Central memory CD8-positive, alpha-beta T cell (primary cell): ENCODE data around the gene GPR179.
A peak's percentile ranks its signal among the peaks of the same experiment; 100 is the strongest.

Source experiments
- ATAC-seq: fragments of 150-1000 bp; cut with Tn5 transposase; replicated peaks from 2 replicates; pipeline ENCODE4 v1.10.0; 2022; ENCODE audit warnings: mild to moderate bottlenecking, moderate FRiP score, moderate number of reproducible peaks; ENCODE audit not compliant: poor library complexity, severe bottlenecking; ENCODE audit errors: extremely low read depth
- DNase-seq, 2 donors: peaks; one replicate each; pipeline ENCODE4 v3.0.0; 2021; ENCODE audit warnings: low spot score in 2 of 2
- H3K27ac Mint-ChIP-seq: one replicate; pipeline ENCODE4 v1.8.0; 2022; ENCODE audit warnings: low read depth, mild to moderate bottlenecking, moderate library complexity, mixed read lengths
- H3K27me3 Mint-ChIP-seq: one replicate; pipeline ENCODE4 v1.8.0; 2022; ENCODE audit warnings: mixed read lengths
- H3K36me3 Mint-ChIP-seq: one replicate; pipeline ENCODE4 v1.8.0; 2022; ENCODE audit warnings: mild to moderate bottlenecking, moderate library complexity, mixed read lengths; ENCODE audit not compliant: insufficient read depth
- H3K4me1 Mint-ChIP-seq: one replicate; pipeline ENCODE4 v1.8.0; 2022; ENCODE audit warnings: mixed read lengths
- H3K4me3 Mint-ChIP-seq: one replicate; pipeline ENCODE4 v1.8.0; 2022; ENCODE audit warnings: mild to moderate bottlenecking, moderate library complexity, mixed read lengths
- H3K9me3 Mint-ChIP-seq: one replicate; pipeline ENCODE4 v1.8.0; 2022; ENCODE audit warnings: mixed read lengths

GPR179 gene

GRCh38 chr17:38343608-38344419 lies at the start of gene GPR179:
TSS of gene GPR179 (minus strand) at chr17:38343956. CDS start at chr17:38343789, 167 bp downstream.
- peaks cover under 1% of the 10 kb centered on the region for H3K4me1 Mint-ChIP-seq
- no peaks in the 10 kb centered on the region for H3K9me3 Mint-ChIP-seq
- DNase-seq (no peak), ATAC-seq (no peak)
- H3K36me3 Mint-ChIP-seq = no peaks in the 10 kb centered on the region
- peaks cover 17% of the 10 kb centered on the region for H3K27me3 Mint-ChIP-seq
- H3K4me3 Mint-ChIP-seq = no peak within 1 kb of the TSS
- no peak within 1 kb of the TSS for H3K27ac Mint-ChIP-seq

DNA sequence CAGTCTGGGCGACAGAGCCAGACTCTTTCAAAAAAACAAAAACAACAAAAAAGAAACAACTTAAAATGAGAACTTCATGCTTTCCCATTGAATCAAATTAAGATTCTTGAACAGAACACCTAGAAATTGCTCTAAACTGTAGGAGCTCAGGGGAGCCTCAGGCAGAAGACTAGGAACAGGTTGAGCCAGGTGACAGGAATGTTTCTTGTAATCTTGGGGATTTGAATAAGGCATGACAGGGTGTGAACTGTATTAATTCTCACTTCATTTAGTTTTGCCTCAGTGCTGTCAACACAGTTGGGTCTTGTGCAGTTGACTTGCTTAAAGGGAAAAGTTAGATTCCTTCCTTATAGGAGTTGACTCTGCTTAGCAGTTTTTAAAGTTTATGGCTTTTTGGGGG lies 35.7 kb upstream of the GPR179 start:
- Mint-ChIP-seq H3K27me3 (no peaks in the 10 kb centered on the region), H3K9me3 (no peaks in the 10 kb centered on the region), H3K4me3 (no peak overlapping the region), H3K27ac (no peak overlapping the region), H3K36me3 (peaks cover 26% of the 10 kb centered on the region), H3K4me1 (no peaks in the 10 kb centered on the region)
- no peak for ATAC-seq
- no peak for DNase-seq

GRCh38 chr17:38369124-38369886 lies 25.5 kb upstream of the GPR179 start:
- H3K36me3 Mint-ChIP-seq = peaks cover 23% of the 10 kb centered on the region
- no peak overlapping the region for H3K4me3 Mint-ChIP-seq
- no peaks in the 10 kb centered on the region for H3K9me3 Mint-ChIP-seq
- no peak overlapping the region for H3K27ac Mint-ChIP-seq
- no peak for ATAC-seq
- no peak for DNase-seq
- H3K27me3 Mint-ChIP-seq = no peaks in the 10 kb centered on the region
- H3K4me1 Mint-ChIP-seq = no peaks in the 10 kb centered on the region

DNA sequence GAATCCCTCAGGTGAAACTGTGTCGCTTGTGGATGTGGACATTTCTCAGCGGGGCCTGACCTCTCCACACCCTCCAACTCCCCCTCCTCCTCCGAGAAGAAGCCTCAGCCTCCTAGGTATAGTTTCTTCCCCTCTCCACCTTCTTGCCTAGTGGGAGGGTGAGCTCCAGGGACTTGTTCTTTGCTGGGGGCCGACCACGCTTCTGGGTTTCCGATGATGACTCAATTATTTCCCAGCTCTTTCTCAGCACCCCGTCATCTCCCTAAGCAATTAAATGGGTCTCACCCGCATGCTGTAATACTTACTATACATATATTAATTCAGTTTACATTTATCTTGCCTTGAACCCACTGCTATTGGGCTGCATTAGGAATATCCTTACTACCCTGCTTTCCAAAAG lies 21.0 kb upstream of the GPR179 start:
- no peak for DNase-seq
- Mint-ChIP-seq H3K27ac (no peak overlapping the region), H3K9me3 (no peaks in the 10 kb centered on the region), H3K4me3 (no peak overlapping the region), H3K36me3 (peaks cover 16% of the 10 kb centered on the region), H3K27me3 (no peaks in the 10 kb centered on the region), H3K4me1 (peaks cover 7% of the 10 kb centered on the region)
- ATAC-seq = no peak

- Mint-ChIP-seq H3K9me3 (no peaks in the 10 kb centered on the region), H3K4me3 (no peak overlapping the region), H3K27me3 (no peaks in the 10 kb centered on the region), H3K27ac (no peak overlapping the region), H3K4me1 (peaks cover 7% of the 10 kb centered on the region), H3K36me3 (peaks cover 6% of the 10 kb centered on the region)
- DNase-seq (no peak), ATAC-seq (no peak)
Measured at GRCh38 chr17:38363016-38363415, 19.3 kb upstream of the GPR179 start.

DNA sequence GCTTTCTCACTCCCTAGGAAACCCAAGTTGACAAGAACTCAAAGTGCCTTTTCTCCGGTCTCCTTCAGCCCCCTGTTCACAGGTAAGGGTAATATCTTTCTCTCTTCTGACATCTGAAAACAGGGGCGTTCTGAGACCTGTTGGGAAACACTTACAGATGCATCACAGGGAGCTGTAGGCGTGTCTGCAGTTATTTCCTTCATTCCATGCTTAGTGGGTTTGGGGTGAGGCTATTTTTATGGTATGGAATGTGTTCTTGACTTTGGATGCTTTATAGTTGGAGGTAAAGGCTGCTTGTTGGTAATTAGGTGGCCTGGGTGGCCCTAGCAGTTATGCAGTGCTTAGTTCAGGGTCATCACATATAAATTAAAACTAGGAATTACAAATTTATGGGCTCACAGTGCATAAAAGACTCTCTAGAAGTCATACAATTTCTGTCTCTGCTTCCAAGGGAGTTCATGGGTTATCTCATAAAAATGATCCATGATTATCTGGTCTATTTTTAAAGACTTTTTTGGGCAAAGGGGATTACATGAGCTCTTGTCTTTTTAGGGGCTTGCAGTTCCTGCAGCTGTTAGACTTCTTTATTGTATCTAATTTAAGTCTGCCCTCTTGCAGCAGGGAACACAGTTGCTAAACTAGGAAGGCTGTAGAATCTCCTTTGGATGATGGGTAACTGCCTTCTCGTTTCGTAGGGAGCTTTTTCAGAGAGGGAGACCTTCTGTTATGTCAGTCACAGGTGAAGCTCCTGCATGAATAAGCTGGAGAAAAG lies 18.1 kb upstream of the GPR179 start:
- H3K4me3 Mint-ChIP-seq = no peak overlapping the region
- H3K36me3 Mint-ChIP-seq = peaks cover 3% of the 10 kb centered on the region
- DNase-seq (no peak), ATAC-seq (no peak)
- H3K9me3 Mint-ChIP-seq = no peaks in the 10 kb centered on the region
- H3K27me3 Mint-ChIP-seq = no peaks in the 10 kb centered on the region
- peaks cover 17% of the 10 kb centered on the region for H3K4me1 Mint-ChIP-seq
- no peak overlapping the region for H3K27ac Mint-ChIP-seq

- H3K9me3 Mint-ChIP-seq = no peaks in the 10 kb centered on the region
- DNase-seq (no peak), ATAC-seq (no peak)
- peaks cover 2% of the 10 kb centered on the region for H3K36me3 Mint-ChIP-seq
- peaks cover 43% of the 10 kb centered on the region for H3K4me1 Mint-ChIP-seq
- H3K27me3 Mint-ChIP-seq = no peaks in the 10 kb centered on the region
- no peak overlapping the region for H3K27ac Mint-ChIP-seq
- no peak overlapping the region for H3K4me3 Mint-ChIP-seq
Measured at GRCh38 chr17:38358586-38359513, 15.1 kb upstream of the GPR179 start.

DNA sequence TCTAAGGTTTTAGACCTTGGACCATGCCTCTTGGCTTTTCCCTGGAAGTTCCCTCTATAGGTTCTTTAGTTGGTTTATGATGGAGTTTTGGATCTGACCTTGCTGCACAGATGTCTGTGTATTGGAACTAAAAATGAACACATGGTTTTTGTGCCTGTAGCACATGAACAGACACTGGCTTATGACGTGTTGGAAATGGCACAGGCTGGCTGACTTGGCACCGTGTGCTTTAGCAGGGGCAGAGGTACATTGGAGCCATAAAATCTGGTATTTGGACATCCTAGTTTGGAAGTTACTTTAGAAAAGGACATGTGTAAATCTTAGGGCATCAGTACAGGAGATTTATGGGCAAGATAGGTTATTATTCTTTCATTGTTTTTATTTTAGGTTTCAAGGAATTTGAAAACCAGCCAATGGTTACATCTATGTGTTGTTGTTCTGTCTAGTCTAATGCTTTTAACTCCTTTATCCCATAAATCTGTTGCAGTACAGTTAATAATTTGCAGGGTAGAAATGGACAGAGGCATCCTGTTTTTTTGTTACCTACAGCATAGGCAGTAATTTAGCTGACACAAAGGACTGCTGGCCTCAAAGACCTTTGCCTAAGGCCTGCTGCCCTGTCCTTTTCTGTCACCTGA lies 13.8 kb upstream of the GPR179 start:
- H3K9me3 Mint-ChIP-seq = no peaks in the 10 kb centered on the region
- no peak for DNase-seq
- H3K4me1 Mint-ChIP-seq = peaks cover 52% of the 10 kb centered on the region
- ATAC-seq = no peak
- H3K27ac Mint-ChIP-seq = no peak overlapping the region
- H3K36me3 Mint-ChIP-seq = peaks cover 2% of the 10 kb centered on the region
- H3K4me3 Mint-ChIP-seq = no peak overlapping the region
- H3K27me3 Mint-ChIP-seq = no peaks in the 10 kb centered on the region

DNA sequence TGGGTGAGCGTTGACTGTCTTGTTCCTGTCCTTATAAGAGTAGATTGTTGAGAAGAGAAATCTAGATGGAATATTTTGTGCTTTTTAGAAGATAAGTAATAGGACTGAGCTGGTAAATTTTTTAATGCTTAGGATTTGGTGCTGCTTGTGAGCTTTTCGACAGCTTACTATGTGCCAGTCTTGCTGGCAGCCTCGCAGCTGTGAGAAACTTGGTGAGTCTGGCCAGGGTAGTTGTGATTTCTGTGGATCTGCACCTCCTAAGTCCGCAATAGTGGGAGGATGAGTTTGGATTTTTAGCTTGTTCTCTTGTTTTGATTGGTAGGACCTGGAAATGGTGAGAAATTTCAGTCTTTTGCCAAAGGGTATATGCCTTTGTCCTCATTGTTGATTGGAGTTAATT lies 11.5 kb upstream of the GPR179 start:
- peaks cover 51% of the 10 kb centered on the region for H3K4me1 Mint-ChIP-seq
- H3K36me3 Mint-ChIP-seq = peaks cover 4% of the 10 kb centered on the region
- H3K27me3 Mint-ChIP-seq = no peaks in the 10 kb centered on the region
- ATAC-seq (no peak), DNase-seq (no peak)
- H3K9me3 Mint-ChIP-seq = no peaks in the 10 kb centered on the region
- no peak overlapping the region for H3K27ac Mint-ChIP-seq
- H3K4me3 Mint-ChIP-seq = no peak overlapping the region

DNA sequence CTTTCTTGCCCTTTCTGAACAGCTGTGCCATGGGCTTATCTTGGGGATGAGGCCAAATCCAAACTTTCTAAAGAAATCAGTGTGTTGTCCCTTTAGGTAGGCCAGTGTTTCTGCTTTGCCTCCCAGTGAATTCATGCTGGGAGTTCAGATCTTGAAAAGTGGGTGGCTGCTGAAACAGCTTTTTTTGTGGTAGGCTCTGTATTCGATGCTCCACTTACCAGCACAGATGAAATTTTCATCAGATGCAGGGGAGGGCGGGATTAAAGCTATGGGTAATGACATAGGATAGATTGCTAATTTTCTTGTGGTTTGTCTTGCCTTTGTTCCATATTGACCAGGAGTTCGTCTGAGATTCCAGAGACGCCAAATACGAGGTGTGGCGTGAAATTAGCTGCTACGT lies 10.7 kb upstream of the GPR179 start:
- Mint-ChIP-seq H3K27me3 (no peaks in the 10 kb centered on the region), H3K9me3 (no peaks in the 10 kb centered on the region), H3K36me3 (peaks cover 4% of the 10 kb centered on the region), H3K4me3 (no peak overlapping the region), H3K4me1 (peaks cover 51% of the 10 kb centered on the region), H3K27ac (no peak overlapping the region)
- no peak for ATAC-seq
- DNase-seq = no peak

- Mint-ChIP-seq H3K27me3 (no peaks in the 10 kb centered on the region), H3K4me3 (peak overlapping the region; percentile 91), H3K9me3 (no peaks in the 10 kb centered on the region), H3K4me1 (peaks cover 57% of the 10 kb centered on the region), H3K36me3 (peaks cover 4% of the 10 kb centered on the region), H3K27ac (no peak overlapping the region)
- ATAC-seq (no peak), DNase-seq (no peak)
Measured at GRCh38 chr17:38353668-38354067, 9.9 kb upstream of the GPR179 start.
